ENCODE measurements around the gene ALK. TPM values are rescaled to one million over a fixed set of nuclear protein-coding genes. Genes with fewer than 3 reads are reported as not detected.

The ALK gene
- total RNA-seq, 1 experiment from 2014 or later = 0.07 TPM

DNA sequence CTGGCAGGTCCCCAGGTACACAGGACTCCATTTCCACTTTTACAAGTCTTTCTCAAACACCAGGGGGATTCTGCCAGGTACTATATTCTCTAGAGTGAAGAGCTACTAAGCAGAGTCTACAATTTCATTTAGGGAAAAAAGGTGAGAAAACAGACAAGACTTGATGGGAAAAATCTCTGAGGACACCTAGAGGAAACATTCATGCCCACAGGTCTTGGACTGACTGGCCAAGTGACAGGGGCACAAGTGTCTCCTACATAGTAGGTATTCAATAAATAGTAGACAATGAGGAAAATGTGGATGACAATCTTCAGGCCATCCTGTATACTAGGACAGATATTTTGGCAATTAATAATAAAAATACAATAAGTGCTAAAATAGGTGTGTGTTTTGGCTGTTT is 577.6 kb downstream of the ALK start:
- no peaks in the 10 kb centered on the region for H3K9me3 Mint-ChIP-seq (ENCODE audit: unreplicated experiment)
- H3K27ac Mint-ChIP-seq (ENCODE audit: low read depth, unreplicated experiment) = no peak overlapping the region
- intact Hi-C loops (cut with micrococcal nuclease) = no loop called here
- TF ChIP-seq, protein P1, sequence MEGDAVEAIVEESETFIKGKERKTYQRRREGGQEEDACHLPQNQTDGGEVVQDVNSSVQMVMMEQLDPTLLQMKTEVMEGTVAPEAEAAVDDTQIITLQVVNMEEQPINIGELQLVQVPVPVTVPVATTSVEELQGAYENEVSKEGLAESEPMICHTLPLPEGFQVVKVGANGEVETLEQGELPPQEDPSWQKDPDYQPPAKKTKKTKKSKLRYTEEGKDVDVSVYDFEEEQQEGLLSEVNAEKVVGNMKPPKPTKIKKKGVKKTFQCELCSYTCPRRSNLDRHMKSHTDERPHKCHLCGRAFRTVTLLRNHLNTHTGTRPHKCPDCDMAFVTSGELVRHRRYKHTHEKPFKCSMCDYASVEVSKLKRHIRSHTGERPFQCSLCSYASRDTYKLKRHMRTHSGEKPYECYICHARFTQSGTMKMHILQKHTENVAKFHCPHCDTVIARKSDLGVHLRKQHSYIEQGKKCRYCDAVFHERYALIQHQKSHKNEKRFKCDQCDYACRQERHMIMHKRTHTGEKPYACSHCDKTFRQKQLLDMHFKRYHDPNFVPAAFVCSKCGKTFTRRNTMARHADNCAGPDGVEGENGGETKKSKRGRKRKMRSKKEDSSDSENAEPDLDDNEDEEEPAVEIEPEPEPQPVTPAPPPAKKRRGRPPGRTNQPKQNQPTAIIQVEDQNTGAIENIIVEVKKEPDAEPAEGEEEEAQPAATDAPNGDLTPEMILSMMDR (IDR thresholded peaks at IDR 0.05; ENCODE audit: unreplicated experiment) = no peak
- no peaks in the 10 kb centered on the region for H3K36me3 Mint-ChIP-seq (ENCODE audit: insufficient read depth, unreplicated experiment)
- CTCF ChIA-PET = interaction anchor here (0.6 to 0.7 kb wide), 4 partner anchors 11 to 1956 kb away, joined by 3 read pairs; no protein-coding TSS in a partner anchor
- no TSS peak for BruUV-seq (replicated peaks)
- H3K4me1 Mint-ChIP-seq (ENCODE audit: insufficient read depth, unreplicated experiment) = no peaks in the 10 kb centered on the region
- no peak for DNase-seq (ENCODE audit: unreplicated experiment)
- no peak overlapping the region for H3K4me3 Mint-ChIP-seq (ENCODE audit: unreplicated experiment)
- H3K27me3 Mint-ChIP-seq (ENCODE audit: insufficient read depth, unreplicated experiment) = peaks cover 86% of the 10 kb centered on the region
- POLR2A ChIA-PET = no interaction called here

DNA sequence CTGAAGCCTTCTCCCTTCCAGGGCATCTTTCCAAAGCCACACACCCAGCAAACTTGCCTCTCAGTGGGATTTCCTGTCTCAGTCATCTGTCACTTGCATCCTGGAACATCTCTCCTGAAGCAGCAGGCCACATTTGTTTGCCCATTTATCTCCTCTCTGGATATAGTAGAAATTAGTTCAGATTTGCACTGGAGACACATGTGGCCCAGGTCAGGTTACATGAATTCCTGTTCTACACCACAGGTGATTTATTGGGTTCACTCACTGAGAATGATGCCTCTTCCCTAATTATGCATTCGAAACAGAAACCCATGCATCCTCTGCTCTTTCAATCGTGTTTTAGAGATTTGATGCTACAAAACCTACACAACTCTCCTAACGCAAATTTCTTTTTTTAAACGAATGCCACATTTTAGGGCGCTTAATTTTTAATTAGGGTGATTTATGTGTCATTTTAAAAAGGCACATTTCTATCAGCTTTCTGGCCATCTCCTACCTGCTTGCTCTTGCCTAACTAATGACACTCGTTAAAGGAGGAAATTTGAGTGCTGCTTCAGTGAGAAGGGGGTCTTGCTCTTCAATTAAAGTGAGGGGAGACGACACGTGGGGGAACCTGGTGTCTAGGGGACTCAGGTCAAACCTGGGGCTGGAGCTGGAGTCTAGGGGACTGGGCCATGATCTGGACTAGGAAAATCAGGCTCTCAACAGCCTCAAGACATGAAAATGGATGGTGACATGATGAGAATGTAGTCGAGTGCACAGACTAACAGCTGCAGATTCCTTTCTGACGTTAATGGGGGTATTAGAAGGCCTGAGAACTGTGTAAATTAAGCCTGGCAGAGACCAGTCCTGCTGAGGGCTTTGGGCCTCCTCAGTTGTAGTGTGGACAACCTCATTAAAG is 584.8 kb downstream of the ALK start:
- H3K4me1 Mint-ChIP-seq (ENCODE audit: insufficient read depth, unreplicated experiment) = no peaks in the 10 kb centered on the region
- no peaks in the 10 kb centered on the region for H3K36me3 Mint-ChIP-seq (ENCODE audit: insufficient read depth, unreplicated experiment)
- CTCF ChIA-PET = interaction anchor here (0.6 kb wide), 2 partner anchors 64 to 506 kb away, joined by 3 to 6 read pairs; no protein-coding TSS in a partner anchor

DNA sequence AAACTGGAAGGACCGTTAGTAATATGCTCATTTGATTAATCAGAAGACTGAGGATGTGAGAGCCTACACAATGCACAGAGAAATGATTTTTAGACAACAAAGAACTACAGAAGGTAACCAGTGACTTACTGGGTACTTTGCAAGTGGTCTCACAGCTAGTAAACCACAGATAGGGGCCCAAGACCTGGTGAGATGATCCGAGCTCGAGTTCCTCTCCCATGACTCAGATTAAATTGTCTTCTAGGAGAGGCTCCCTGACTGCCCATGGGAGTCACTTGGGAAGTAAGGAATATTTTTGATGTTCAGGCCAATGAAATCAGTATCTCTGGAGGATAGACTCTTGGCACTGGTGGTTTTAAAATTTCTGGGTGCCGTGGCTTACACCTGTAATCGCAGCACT is 586.0 kb downstream of the ALK start:
- no peak overlapping the region for H3K27ac Mint-ChIP-seq (ENCODE audit: low read depth, unreplicated experiment)
- TF ChIP-seq, protein P1 (IDR thresholded peaks at IDR 0.05; ENCODE audit: unreplicated experiment) = no peak
- no peaks in the 10 kb centered on the region for H3K36me3 Mint-ChIP-seq (ENCODE audit: insufficient read depth, unreplicated experiment)
- no peak overlapping the region for H3K4me3 Mint-ChIP-seq (ENCODE audit: unreplicated experiment)
- ChIA-PET CTCF (interaction anchor here (0.6 to 0.7 kb wide), 2 partner anchors 40 to 507 kb away, joined by 3 read pairs; no protein-coding TSS in a partner anchor), POLR2A (no interaction called here)
- H3K4me1 Mint-ChIP-seq (ENCODE audit: insufficient read depth, unreplicated experiment) = no peaks in the 10 kb centered on the region
- DNase-seq (ENCODE audit: unreplicated experiment) = no peak
- no TSS peak for BruUV-seq (replicated peaks)
- intact Hi-C loops (cut with micrococcal nuclease) = no loop called here
- H3K27me3 Mint-ChIP-seq (ENCODE audit: insufficient read depth, unreplicated experiment) = peaks cover 33% of the 10 kb centered on the region
- no peaks in the 10 kb centered on the region for H3K9me3 Mint-ChIP-seq (ENCODE audit: unreplicated experiment)

More for the DNA sequence above, 584.8 kb downstream of the ALK start:
- TF ChIP-seq, protein P1 (IDR thresholded peaks at IDR 0.05; ENCODE audit: unreplicated experiment) = no peak
- Mint-ChIP-seq H3K4me3 (ENCODE audit: unreplicated experiment) (no peak overlapping the region), H3K27ac (ENCODE audit: low read depth, unreplicated experiment) (no peak overlapping the region), H3K27me3 (ENCODE audit: insufficient read depth, unreplicated experiment) (peaks cover 45% of the 10 kb centered on the region), H3K9me3 (ENCODE audit: unreplicated experiment) (no peaks in the 10 kb centered on the region)
- intact Hi-C loops (cut with micrococcal nuclease) = no loop called here
- no peak for DNase-seq (ENCODE audit: unreplicated experiment)
- no TSS peak for BruUV-seq (replicated peaks)
- POLR2A ChIA-PET = interaction anchor here (0.6 kb wide), 1 partner anchor 325 kb away, joined by 3 read pairs; no protein-coding TSS in a partner anchor

DNA sequence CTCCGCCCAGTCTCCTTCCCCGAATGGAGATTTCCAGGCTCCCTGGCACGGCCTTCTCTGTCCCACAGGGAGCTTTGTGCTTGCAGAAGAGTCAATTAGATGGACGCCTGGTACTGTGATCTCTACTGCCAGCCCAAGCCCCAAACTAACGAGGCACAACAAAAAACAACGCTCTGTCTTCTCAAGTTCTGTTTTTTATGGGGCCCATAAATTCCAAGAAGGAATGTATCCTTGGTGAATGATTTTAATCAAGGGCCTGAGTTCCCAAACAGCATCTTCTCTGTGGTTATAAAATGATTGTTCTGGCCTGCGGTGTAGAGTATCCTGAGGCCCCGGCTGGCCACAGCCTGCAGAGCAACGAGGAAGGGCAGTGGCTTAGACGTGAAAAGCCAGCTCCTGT is 586.7 kb downstream of the ALK start:
- Mint-ChIP-seq H3K4me3 (ENCODE audit: unreplicated experiment) (no peak overlapping the region), H3K9me3 (ENCODE audit: unreplicated experiment) (no peaks in the 10 kb centered on the region), H3K27ac (ENCODE audit: low read depth, unreplicated experiment) (no peak overlapping the region), H3K4me1 (ENCODE audit: insufficient read depth, unreplicated experiment) (no peaks in the 10 kb centered on the region), H3K36me3 (ENCODE audit: insufficient read depth, unreplicated experiment) (no peaks in the 10 kb centered on the region), H3K27me3 (ENCODE audit: insufficient read depth, unreplicated experiment) (peaks cover 28% of the 10 kb centered on the region)
- POLR2A ChIA-PET = no interaction called here
- CTCF ChIA-PET = no interaction called here
- no TSS peak for BruUV-seq (replicated peaks)
- intact Hi-C loops (cut with micrococcal nuclease) = no loop called here
- TF ChIP-seq, protein P1 (IDR thresholded peaks at IDR 0.05; ENCODE audit: unreplicated experiment) = no peak
- DNase-seq (ENCODE audit: unreplicated experiment) = no peak

All from MCF 10A (cell line).